ENCODE measurements around the gene CYTH1.

Gene CYTH1

GRCh38 chr17:78734793-78735641 lies 47.1 kb downstream of the CYTH1 start:
- no peak for DNase-seq (ENCODE audit: low read depth)

GRCh38 chr17:78732354-78732753 lies 49.7 kb downstream of the CYTH1 start:
- DNase-seq (ENCODE audit: low read depth), result no peak

DNA sequence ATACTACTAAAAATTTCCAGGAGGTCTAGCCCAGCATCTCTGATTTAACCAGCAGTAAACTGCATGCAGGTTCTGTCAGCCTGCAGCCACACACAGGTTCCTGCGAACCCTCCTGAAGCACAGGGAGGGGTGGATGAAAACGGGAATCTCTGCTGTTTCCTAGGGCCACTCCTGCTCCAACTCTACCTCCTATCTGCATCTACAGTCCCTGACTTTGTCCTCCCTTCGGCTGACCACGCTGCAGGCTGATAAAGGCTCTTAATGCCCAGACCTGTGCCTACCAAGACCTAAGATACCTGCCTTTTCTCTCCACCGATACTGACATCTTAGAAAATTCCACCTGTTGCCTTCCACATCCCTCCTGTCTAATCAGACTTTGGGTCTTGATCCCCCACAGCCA lies 50.2 kb downstream of the CYTH1 start:
- no peak for DNase-seq (ENCODE audit: low read depth)

GRCh38 chr17:78729641-78730040 lies 52.4 kb downstream of the CYTH1 start:
- no peak for DNase-seq (ENCODE audit: low read depth)

GRCh38 chr17:78728495-78728894 lies 53.6 kb downstream of the CYTH1 start:
- DNase-seq (ENCODE audit: low read depth), result no peak

GRCh38 chr17:78727476-78728229 lies 54.4 kb downstream of the CYTH1 start:
- DNase-seq (ENCODE audit: low read depth), result no peak

- DNase-seq (ENCODE audit: low read depth), result no peak
These were observed 55.0 kb downstream of the CYTH1 start for GRCh38 chr17:78727057-78727456.

DNA sequence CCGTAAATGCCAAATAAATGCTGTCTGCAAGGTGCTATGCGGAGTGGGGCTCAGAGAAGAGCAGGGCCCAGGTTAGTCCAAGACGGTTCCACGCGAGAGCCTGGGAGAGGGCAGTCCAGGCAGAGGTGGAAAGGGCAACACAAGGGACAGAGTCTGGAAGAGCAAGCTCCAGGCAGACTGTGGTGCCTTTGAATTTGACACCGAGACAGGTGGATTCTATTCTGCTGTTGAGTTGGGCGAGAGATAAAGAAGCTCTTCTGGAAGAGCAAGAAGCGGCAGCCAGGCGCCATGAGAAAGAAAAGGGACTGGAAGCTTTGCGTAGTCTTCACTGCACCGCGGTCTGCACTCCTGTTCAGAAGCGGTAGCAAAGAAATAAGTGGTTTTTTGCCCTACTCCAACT lies 55.6 kb downstream of the CYTH1 start:
- no peak for DNase-seq (ENCODE audit: low read depth)

- DNase-seq (ENCODE audit: low read depth), result no peak
These were observed 56.5 kb downstream of the CYTH1 start for GRCh38 chr17:78725448-78726021.

GRCh38 chr17:78724999-78725398 lies 57.1 kb downstream of the CYTH1 start:
- no peak for DNase-seq (ENCODE audit: low read depth)

DNA sequence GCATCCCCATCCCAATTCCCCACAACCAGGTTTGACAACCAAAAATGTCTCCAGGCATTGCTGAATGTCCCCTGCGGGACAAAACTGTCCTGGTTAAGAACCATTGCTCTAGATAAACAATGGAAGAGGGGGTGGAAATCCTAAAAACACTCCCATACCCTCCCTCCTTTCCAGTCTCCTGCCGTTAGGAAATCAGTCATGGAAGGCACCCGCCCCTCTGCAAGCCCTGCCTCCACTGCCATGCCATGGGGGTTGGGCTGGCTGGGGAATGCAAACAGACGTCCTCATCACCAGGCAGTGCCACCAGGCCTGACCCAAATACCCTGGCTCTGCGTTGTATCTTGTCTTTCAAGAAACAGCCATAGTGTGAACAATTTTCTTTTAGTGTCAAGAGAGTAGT lies 57.5 kb downstream of the CYTH1 start:
- no peak for DNase-seq (ENCODE audit: low read depth)

DNA sequence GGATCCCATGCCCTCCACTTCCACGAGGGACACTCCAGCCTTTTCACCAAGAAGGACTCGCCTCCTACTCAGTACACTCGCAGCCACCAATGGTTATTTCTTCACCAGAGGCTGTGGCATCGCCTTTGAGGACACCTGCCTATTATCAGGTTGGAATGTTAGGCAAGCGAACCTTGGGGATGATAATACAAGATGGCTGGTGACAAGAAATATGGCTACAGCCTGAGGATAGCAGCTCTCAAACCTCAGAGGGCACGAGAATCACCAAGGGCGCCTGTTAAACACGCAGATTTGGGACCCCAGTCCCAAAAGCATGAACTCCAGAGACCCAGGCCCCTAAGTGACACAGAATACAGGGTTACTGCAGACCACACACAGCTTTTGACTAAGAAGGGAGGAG lies 58.1 kb downstream of the CYTH1 start:
- DNase-seq (ENCODE audit: low read depth), result no peak

- DNase-seq (ENCODE audit: low read depth), result no peak
These were observed 58.9 kb downstream of the CYTH1 start for GRCh38 chr17:78723001-78723796.

- no peak for DNase-seq (ENCODE audit: low read depth)
These were observed 59.8 kb downstream of the CYTH1 start for GRCh38 chr17:78722246-78722761.

DNA sequence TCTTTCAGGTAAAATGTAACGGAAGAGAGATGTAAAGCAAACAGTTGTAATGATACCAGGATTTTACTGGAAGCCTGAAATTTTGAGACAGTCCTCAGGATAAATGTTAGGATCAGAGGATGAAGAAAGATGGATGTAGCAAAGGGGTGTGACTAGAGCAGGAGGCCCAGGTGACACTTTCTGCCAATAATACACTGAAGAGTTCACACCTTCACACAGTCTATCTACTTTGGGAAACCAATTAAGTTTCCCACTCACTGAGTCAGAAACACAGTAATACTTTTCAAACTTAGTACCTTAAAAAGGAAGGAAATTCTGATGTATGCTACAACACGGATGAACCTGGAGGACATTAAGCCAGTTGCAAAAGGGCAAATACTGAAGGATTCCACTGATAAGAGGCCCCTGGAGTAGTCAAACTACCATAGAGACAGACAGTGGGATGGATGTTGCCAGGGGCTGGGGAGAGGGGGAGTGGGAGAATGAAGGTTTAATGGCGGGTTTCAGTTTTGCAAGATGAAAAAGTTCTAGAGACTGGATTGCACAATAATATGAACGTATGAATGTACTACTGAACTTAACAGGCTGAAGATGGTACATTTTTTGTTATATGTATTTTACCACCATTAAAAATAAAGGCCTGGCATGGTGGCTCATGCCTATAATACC lies 62.3 kb downstream of the CYTH1 start:
- DNase-seq (ENCODE audit: low read depth), result no peak

- DNase-seq (ENCODE audit: low read depth), result no peak
These were observed 63.4 kb downstream of the CYTH1 start for GRCh38 chr17:78718575-78719208.

DNA sequence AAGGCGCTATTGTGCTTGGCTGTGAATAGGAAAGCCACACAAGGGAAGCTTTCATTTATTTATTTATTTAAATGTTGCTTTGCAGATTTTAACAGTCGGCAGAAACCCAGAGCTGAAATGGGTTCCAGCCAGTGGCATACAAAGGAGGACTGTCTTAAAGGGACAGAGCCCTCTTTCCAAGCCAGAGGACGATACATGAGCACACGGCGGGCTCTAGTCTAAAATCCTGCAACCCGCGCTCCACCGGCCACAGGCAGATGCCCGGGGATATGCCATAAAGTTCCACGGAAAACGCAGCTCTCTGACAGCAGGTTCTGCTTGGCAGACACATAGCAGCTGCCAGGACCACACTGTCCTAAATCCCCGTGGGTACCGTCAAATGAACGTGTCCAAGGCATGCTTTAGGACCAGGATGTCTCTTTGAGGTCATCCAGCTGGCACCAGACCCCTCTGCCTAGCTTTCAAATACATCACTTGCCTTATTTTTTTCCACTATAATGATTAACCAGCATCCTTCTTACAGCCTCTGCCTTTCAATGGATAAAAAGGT lies 64.6 kb downstream of the CYTH1 start:
- DNase-seq (ENCODE audit: low read depth), result no peak

DNA sequence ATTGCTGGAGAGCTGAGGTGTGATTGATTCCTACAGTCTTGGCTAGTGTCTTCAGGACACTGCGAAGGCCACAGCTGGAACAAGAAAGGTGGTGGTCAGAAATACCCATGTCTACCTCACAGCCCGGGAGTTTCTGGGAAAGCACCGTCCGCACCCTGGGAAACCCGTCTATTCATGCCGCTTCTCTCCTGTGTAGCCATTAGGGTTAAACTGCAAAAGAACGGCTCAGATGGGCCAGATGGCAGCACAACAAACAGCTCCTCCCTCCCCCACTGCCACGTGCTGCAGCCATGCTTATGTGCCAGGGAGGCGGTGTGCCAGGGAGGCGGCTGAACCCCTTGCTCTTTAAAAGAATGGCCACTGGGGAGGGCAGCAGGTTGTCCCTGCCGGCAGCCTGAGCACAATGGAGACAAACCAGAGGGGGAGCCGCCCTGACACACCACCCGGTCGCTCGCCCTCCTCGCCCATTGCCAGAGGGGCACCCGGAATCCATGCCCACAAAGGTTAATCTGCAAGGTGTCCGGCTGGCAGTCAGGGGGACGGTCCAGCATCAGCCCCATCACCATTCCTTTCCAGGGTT lies 65.2 kb downstream of the CYTH1 start:
- no peak for DNase-seq (ENCODE audit: low read depth)

- DNase-seq (ENCODE audit: low read depth), result no peak
These were observed 65.8 kb downstream of the CYTH1 start for GRCh38 chr17:78716292-78716691.

- no peak for DNase-seq (ENCODE audit: low read depth)
These were observed 66.2 kb downstream of the CYTH1 start for GRCh38 chr17:78715876-78716275.
